ENCODE measurements around the gene EDEM2.
"Not testable (repeated sequence)": the region's sequence is repeated elsewhere in the genome, so short reads cannot be mapped to it uniquely, and the experiment has no call there.

Gene EDEM2

GRCh38 chr20:35077341-35077740, 69.8 kb downstream of the EDEM2 start:
- no peak for TF ChIP-seq CTCF (IDR thresholded peaks at IDR 0.05; ENCODE audit: insufficient read depth, low read length, missing control alignments)
- H3K4me3 ChIP-seq (ENCODE audit: low read depth, low read length) = no peak overlapping the region
- ChIA-PET CTCF (interaction anchor here (1.0 kb wide), 2 partner anchors 16 to 19 kb away, joined by 3 to 4 read pairs; no protein-coding TSS in a partner anchor), POLR2A (no interaction called here)
- no peak for DNase-seq (ENCODE audit: low read depth, low spot score)

GRCh38 chr20:35071436-35072153, 75.5 kb downstream of the EDEM2 start:
- H3K4me3 ChIP-seq (ENCODE audit: low read depth, low read length); DNase-seq (ENCODE audit: low read depth, low spot score); CTCF ChIA-PET; POLR2A ChIA-PET: not testable (repeated sequence)

- CTCF ChIA-PET = interaction anchor here (1.8 kb wide), 1 partner anchor 30 kb away, joined by 12 read pairs; no protein-coding TSS in a partner anchor
- TF ChIP-seq CTCF (IDR thresholded peaks at IDR 0.05; ENCODE audit: insufficient read depth, low read length, missing control alignments) = no peak
Observed at GRCh38 chr20:35066194-35066593, 80.9 kb downstream of the EDEM2 start.

More at GRCh38 chr20:35066194-35066593, 80.9 kb downstream of the EDEM2 start:
- POLR2A ChIA-PET = no interaction called here
- DNase-seq (ENCODE audit: low read depth, low spot score) = no peak
- H3K4me3 ChIP-seq (ENCODE audit: low read depth, low read length) = no peak overlapping the region
